Measurements from ENCODE around the gene SLC19A1. TPM values are rescaled to one million over a fixed set of nuclear protein-coding genes. Genes with fewer than 3 reads are reported as not detected.
"Not testable (repeated sequence)": the region's sequence is repeated elsewhere in the genome, so short reads cannot be mapped to it uniquely, and the experiment has no call there.

The SLC19A1 gene
- total RNA-seq, 2 donors from 2014 or later: 18.2 to 18.9 TPM

- DNase-seq; intact Hi-C loops (cut with DNase I, micrococcal nuclease); ATAC-seq: not testable (repeated sequence)
These were observed 19.0 kb upstream of the SLC19A1 start for GRCh38 chr21:45561241-45561640.

- intact Hi-C loops (cut with DNase I, micrococcal nuclease): no loop called here
- no peak for ATAC-seq
- DNase-seq: no peak
These were observed 18.1 kb upstream of the SLC19A1 start for GRCh38 chr21:45560106-45561021.

DNA sequence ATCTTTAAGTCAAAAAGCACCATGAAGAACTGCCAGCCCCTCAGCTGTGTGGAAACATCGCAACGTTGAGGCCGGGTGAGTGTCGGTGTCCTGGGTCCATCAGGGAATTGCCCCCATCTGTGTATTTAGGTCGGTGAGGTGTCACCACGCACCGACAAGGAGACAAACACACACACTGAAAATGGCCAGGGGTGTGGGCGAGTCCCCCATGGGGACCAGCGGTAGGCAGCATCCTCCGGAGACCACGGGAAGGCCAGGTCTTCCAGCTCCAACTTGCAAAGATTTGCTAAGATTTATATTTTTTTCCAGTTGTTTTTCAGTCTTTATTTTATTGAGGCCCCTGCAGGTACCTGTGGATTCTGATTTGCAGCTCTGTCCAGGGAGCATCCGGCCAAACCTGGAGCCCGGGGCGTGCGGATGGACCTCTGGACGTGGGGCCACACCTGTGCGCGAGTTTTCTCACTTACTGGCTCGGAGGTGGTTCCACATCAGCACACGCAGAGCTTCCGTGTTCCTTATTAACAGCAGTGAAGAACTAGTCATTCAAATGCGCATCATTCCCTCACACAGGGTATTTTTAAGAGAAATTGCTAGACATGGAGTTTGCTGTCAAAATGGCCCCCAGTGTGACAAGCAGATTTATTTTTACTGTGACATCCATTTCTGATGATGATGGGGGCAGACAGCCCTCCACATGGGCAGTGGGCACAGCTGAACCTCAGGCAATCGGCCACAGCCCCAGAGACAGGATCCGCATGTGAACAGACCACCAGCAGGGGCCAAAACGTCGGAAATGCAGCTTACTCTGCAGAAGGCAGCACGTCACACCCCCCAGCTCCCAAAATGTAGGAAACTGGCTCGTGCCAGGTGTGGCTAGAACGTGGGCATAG is 17.2 kb upstream of the SLC19A1 start:
- intact Hi-C loops (cut with DNase I, micrococcal nuclease): no loop called here
- peak in 1 of 2 donors; percentile 10 for DNase-seq
- no peak for ATAC-seq

DNA sequence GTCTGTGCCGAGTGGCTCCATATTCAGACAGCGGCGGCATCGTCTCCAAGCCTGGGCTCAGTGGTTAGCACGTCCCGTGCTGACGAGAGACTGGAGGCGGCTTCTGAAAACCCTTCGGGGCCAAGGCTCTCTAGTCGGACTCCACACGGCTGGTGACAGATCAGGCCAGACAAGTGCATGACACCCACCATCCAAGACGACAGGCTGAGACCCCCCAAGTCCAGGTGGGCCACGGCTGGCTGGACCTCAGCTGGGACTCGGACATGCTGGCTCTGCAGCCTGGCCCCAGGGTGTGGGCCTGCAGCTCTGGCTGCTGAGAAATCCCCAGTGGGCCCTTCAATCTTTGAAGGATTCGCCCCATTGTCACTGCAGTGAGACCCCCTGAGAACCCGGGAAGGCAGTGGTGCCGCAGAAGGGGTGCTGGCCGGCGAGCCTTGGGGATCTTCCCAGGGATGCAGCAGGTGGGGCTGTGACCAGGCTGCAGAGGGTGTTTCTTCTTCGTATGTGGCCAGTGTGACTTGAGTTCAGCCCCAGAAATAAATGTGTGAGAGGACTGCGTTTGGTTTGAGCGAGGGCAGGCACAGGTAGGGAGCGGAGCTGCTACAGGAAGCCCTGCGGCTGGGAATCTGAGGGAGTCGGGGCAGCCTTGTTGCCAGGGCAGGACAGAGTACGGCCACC is 15.9 kb upstream of the SLC19A1 start:
- intact Hi-C loops (cut with DNase I, micrococcal nuclease): no loop called here
- no peak for ATAC-seq
- peak in 1 of 2 donors; percentile 21 for DNase-seq

- DNase-seq (peak in 1 of 2 donors; percentile 4), ATAC-seq (no peak)
- intact Hi-C loops (cut with DNase I, micrococcal nuclease): no loop called here
These were observed 15.4 kb upstream of the SLC19A1 start for GRCh38 chr21:45557616-45558043.

- no peak for ATAC-seq
These were observed 14.7 kb upstream of the SLC19A1 start for GRCh38 chr21:45556645-45557615.

GRCh38 chr21:45556302-45556644 is 14.0 kb upstream of the SLC19A1 start:
- ATAC-seq: no peak
- intact Hi-C loops (cut with DNase I, micrococcal nuclease): no loop called here
- DNase-seq: no peak

More at GRCh38 chr21:45556645-45557615, 14.7 kb upstream of the SLC19A1 start:
- peak in 1 of 2 donors; percentile 21 for DNase-seq
- intact Hi-C loops (cut with DNase I, micrococcal nuclease): no loop called here

- peak; percentile 89 for ATAC-seq
These were observed 13.5 kb upstream of the SLC19A1 start for GRCh38 chr21:45555557-45556301.

GRCh38 chr21:45555251-45555556 is 13.0 kb upstream of the SLC19A1 start:
- DNase-seq (no peak), ATAC-seq (no peak)
- intact Hi-C loops (cut with DNase I, micrococcal nuclease): no loop called here

More at GRCh38 chr21:45555557-45556301, 13.5 kb upstream of the SLC19A1 start:
- DNase-seq: peak; percentile 61 to 76
- intact Hi-C loops (cut with DNase I, micrococcal nuclease): no loop called here

GRCh38 chr21:45554477-45555175 is 12.4 kb upstream of the SLC19A1 start:
- intact Hi-C loops (cut with DNase I, micrococcal nuclease): no loop called here
- peak; percentile 72 for ATAC-seq
- peak; percentile 43 to 88 for DNase-seq

- intact Hi-C loops (cut with DNase I, micrococcal nuclease): no loop called here
- peak in 1 of 2 donors; percentile 21 for DNase-seq
These were observed 10.6 kb upstream of the SLC19A1 start for GRCh38 chr21:45552696-45553391.

DNA sequence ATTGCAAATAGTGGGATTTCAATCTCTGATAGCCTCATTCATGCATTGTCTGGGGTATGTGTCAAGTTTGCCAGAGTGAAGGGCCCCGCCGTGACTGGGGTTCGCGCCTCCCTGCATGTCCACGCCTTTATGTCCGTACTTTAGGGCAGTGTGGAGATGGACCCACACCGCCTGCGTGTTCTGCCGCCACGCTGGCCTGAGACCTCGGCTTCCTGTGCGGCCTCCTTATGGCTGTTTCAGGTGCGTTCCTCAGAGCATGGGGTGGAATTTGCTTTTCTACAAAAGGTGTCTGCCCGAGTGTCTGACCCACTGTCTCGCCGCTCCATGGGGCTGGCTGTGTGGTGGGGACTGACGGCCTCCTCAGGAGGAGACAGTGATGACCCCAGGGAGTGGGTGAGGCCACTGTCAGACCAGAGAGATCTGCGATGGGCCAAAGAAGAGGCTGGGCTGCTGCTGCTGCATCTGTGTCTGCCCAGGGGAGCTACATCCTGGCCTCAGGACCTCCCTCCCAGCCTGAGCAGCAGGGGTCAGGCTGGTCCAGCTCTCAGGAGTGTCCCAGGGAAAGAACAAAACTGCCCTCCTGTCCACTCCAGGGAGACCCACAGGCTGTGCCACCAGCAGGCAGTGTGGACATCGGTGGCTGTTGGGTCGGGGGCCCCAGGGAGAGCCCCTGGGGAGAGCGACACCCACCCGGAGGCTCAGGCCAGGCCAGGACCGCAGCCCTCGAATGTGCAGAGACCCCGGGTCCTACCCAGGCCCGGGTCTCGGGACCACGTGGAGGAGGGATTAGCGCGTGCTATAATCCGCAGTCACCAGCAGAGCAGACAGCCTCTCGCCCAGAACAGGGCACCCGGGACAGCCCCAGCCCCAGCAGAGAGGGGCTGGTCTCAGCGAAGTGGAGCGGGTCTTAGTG is 9.8 kb upstream of the SLC19A1 start:
- intact Hi-C loops (cut with DNase I, micrococcal nuclease): no loop called here
- ATAC-seq (no peak), DNase-seq (peak in 1 of 2 donors; percentile 15)

More at GRCh38 chr21:45552696-45553391, 10.6 kb upstream of the SLC19A1 start:
- ATAC-seq: no peak

GRCh38 chr21:45551316-45551715 is 9.1 kb upstream of the SLC19A1 start:
- intact Hi-C loops (cut with DNase I, micrococcal nuclease): no loop called here
- peak in 1 of 2 donors; percentile 20 for DNase-seq
- no peak for ATAC-seq

GRCh38 chr21:45550522-45551210 is 8.4 kb upstream of the SLC19A1 start:
- ATAC-seq: no peak
- intact Hi-C loops (cut with DNase I, micrococcal nuclease): no loop called here

More at GRCh38 chr21:45550522-45551210, 8.4 kb upstream of the SLC19A1 start:
- DNase-seq: peak; percentile 28 to 44

All from left colon (tissue), 2 donors.